Liver (tissue), 9 donors: ENCODE measurements around the gene HSFX1. TPM values are rescaled to one million over a fixed set of nuclear protein-coding genes. Genes with fewer than 3 reads are reported as not detected.
"Not testable (repeated sequence)": the region's sequence is repeated elsewhere in the genome, so short reads cannot be mapped to it uniquely, and the experiment has no call there.

Experiments used
- DNase-seq: peaks from one replicate; pipeline ENCODE4 v3.0.0-alpha.2; 2017; ENCODE audit warnings: low spot score
- H3K27ac ChIP-seq, 2 donors: one replicate each; pipeline ENCODE4 v1.7.0; 2013; ENCODE audit warnings: inconsistent platforms in 2 of 2, low read length in 2 of 2, control low read depth in 1 of 2, low read depth in 1 of 2, mild to moderate bottlenecking in 1 of 2
- H3K27me3 ChIP-seq, 4 donors: one replicate each; pipeline versions ENCODE4 v1.6.1 to v1.7.0; 2013; ENCODE audit warnings: low read length in 3 of 4, inconsistent platforms in 1 of 4, mild to moderate bottlenecking in 1 of 4, moderate library complexity in 1 of 4; ENCODE audit not compliant: control insufficient read depth in 4 of 4, insufficient read depth in 4 of 4
- H3K36me3 ChIP-seq, 4 donors: one replicate each; pipeline versions ENCODE4 v1.6.1 to v1.7.0; 2013; ENCODE audit warnings: low read length in 3 of 4, mild to moderate bottlenecking in 3 of 4, low read depth in 1 of 4, moderate library complexity in 1 of 4; ENCODE audit not compliant: control insufficient read depth in 4 of 4, insufficient read depth in 3 of 4
- H3K4me1 ChIP-seq, 4 donors: one replicate each; pipeline versions ENCODE4 v1.6.1 to v1.7.0; 2013; ENCODE audit warnings: low read length in 3 of 4, mild to moderate bottlenecking in 3 of 4, moderate library complexity in 1 of 4; ENCODE audit not compliant: control insufficient read depth in 4 of 4, insufficient read depth in 4 of 4
- H3K4me3 ChIP-seq, 3 donors: one replicate each; pipeline versions ENCODE4 v1.6.1 to v1.7.0; 2013; ENCODE audit warnings: low read length in 3 of 3, control low read depth in 1 of 3, low read depth in 1 of 3, mild to moderate bottlenecking in 1 of 3
- H3K9ac ChIP-seq, 2 donors: one replicate each; pipeline ENCODE4 v1.7.0; 2013; ENCODE audit warnings: low read length in 2 of 2, mild to moderate bottlenecking in 2 of 2, moderate library complexity in 2 of 2, control low read depth in 1 of 2, low read depth in 1 of 2
- H3K9me3 ChIP-seq, 4 donors: one replicate each; pipeline versions ENCODE4 v1.6.1 to v1.7.0; 2013; ENCODE audit warnings: low read length in 3 of 4; ENCODE audit not compliant: control insufficient read depth in 4 of 4
- ATF3 ChIP-seq: IDR thresholded peaks from 2 replicates; pipeline ENCODE4 v1.6.1; 2016; ENCODE audit warnings: antibody characterized with exemption
- CTCF ChIP-seq: fragments of 150-350 bp; IDR thresholded peaks from 2 replicates; pipeline ENCODE4 v1.5.1; 2017; ENCODE audit warnings: improper control_type of control experiment, low read depth, low read length; ENCODE audit not compliant: missing input control
- FOXA1 ChIP-seq: IDR thresholded peaks from 2 replicates; pipeline ENCODE4 v1.6.1; 2016; ENCODE audit warnings: antibody characterized with exemption
- FOXA2 ChIP-seq: IDR thresholded peaks from 2 replicates; pipeline ENCODE4 v1.6.1; 2016; ENCODE audit warnings: antibody characterized with exemption
- GABPA ChIP-seq, 2 donors: IDR thresholded peaks in 1 of 2; conservative IDR thresholded peaks in 1 of 2; 2 replicates each; pipeline ENCODE4 v1.6.1; 2016; ENCODE audit warnings: antibody characterized with exemption in 2 of 2, mild to moderate bottlenecking in 1 of 2, moderate library complexity in 1 of 2
- HNF4A ChIP-seq, 2 donors: conservative IDR thresholded peaks; 2 replicates each; pipeline ENCODE4 v1.6.1; 2016; ENCODE audit warnings: antibody characterized with exemption in 2 of 2, mild to moderate bottlenecking in 2 of 2
- HNF4G ChIP-seq: IDR thresholded peaks from 2 replicates; pipeline ENCODE4 v1.6.1; 2016; ENCODE audit warnings: antibody characterized with exemption
- JUND ChIP-seq, 2 donors: IDR thresholded peaks; 2 replicates each; pipeline ENCODE4 v1.6.1; 2016; ENCODE audit warnings: antibody characterized with exemption in 2 of 2
- NR2F2 ChIP-seq: IDR thresholded peaks from 2 replicates; pipeline ENCODE4 v1.6.1; 2016; ENCODE audit warnings: antibody characterized with exemption
- RXRA ChIP-seq, 2 donors: IDR thresholded peaks; 2 replicates each; pipeline ENCODE4 v1.6.1; 2017 to 2018; ENCODE audit warnings: antibody characterized with exemption in 2 of 2, mild to moderate bottlenecking in 1 of 2
- SP1 ChIP-seq: IDR thresholded peaks from 2 replicates; pipeline ENCODE4 v1.6.1; 2018; ENCODE audit warnings: antibody characterized with exemption, mild to moderate bottlenecking
- TAF1 ChIP-seq: conservative IDR thresholded peaks from 2 replicates; pipeline ENCODE4 v1.6.1; 2016; ENCODE audit warnings: antibody characterized with exemption, mild to moderate bottlenecking
- ZBTB33 ChIP-seq: IDR thresholded peaks from 2 replicates; pipeline ENCODE4 v1.6.1; 2016; ENCODE audit warnings: antibody characterized with exemption
- WGBS: extraction: QIAGEN DNeasy Blood & Tissue Kit; methylation state at CpG from one replicate; pipeline ENCODE4 v1.1.7; 2013; 5-methylcytosine and 5-hydroxymethylcytosine counted together
- polyA plus RNA-seq, 2 donors: library from polyadenylated mRNA; stranded (reverse) in 1 of 2; unstranded in 1 of 2; fragments of 200-250 nt in 1 of 2; fragments of >200 nt in 1 of 2; fragmentation: Nextera tagmentation in 1 of 2; extraction: Ambion mirVana in 1 of 2; gene quantifications; one replicate each; pipeline versions ENCODE4 v1.2.1 to v1.2.3, GENCODE V29; 2013 to 2015
- total RNA-seq, 2 donors: library from RNA; depleted of rRNA; stranded (reverse); fragments of >200 nt; gene quantifications; one replicate each; pipeline ENCODE4 v1.2.3, GENCODE V29; 2014
- donor health status: healthy.
- donor health status: healthy.
- donor health status: healthy.
- donor health status: healthy.
- donor health status: healthy.

HSFX1 gene
- total and polyA plus RNA-seq, 4 donors: 0.17 to 0.92 (median 0.23) TPM

GRCh38 chrX:149781727-149782126 is 7.9 kb downstream of the HSFX1 start, which contains the start of gene MAGEA9:
MAGEA9 (plus strand) TSS chrX:149781930; CDS start chrX:149786211, 4,281 bp downstream.
- not testable (repeated sequence) for H3K9ac ChIP-seq, H3K27me3 ChIP-seq, H3K27ac ChIP-seq, H3K4me1 ChIP-seq, DNase-seq, H3K36me3 ChIP-seq, H3K4me3 ChIP-seq, H3K9me3 ChIP-seq
- WGBS: no CpG with 5 or more reads among the region's 14 CpGs

DNA sequence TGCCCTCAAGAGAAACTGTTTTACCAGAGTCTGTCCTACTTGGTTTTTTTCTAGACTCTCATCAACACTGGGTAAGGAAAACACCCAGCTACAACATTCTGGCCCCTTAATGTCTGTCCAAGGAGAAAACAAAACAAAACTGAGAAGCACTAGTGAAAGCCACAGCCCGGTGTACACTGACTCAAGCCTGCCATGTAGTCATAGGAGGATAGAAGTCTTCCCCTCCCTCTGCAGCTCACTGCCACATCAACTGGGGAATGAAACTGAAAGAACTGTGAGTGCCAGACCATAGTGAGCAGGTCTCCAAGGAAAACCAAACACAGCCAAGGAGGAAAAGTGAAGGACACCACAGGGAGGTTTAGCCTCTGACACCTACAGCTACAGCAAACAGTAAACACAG is 21.7 kb downstream of the HSFX1 start:
- H3K36me3 ChIP-seq, H3K9ac ChIP-seq, H3K27me3 ChIP-seq, H3K9me3 ChIP-seq, H3K27ac ChIP-seq, H3K4me3 ChIP-seq, DNase-seq, H3K4me1 ChIP-seq: not testable (repeated sequence)
- whole genome bisulfite sequencing: no CpG with 5 or more reads among the region's 1 CpG

DNA sequence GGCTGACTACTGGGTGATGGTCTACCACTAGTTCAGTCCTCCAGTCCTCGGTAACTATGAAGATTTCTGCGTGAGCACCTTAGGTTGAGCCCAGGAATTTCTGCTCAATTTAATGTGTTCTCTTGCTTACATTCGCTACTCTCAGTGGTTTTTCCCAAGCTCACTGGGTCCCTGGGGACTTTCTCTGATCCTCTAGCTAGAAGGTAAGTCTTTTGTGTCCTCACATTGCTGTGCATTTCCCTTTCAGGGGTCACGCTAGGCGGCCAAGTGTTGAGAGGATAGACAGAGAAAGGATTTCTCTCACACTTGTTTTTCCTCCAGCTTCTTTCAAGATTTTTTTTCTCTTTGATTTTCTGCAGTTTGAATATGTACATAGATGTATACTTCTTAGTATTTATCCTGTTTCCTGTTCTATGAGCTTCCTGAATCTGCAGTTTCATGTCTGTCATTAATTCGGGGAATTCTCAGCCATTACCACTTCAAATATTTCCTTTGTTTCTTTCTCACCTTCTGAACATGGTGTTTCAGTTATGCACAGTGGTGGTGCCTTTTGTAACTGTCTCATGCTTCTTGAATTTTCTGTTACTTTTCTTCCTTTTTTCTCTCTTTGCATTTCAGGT is 25.3 kb downstream of the HSFX1 start:
- Histone ChIP-seq H3K4me1 (no peaks in the 10 kb centered on the region), H3K27me3 (no peaks in the 10 kb centered on the region), H3K4me3 (no peak overlapping the region), H3K36me3 (no peaks in the 10 kb centered on the region), H3K27ac (no peak overlapping the region), H3K9me3 (no peaks in the 10 kb centered on the region), H3K9ac (no peak overlapping the region)
- WGBS: 85% methylated on average over 6 of the region's 6 CpGs
- no peak for TF ChIP-seq NR2F2
- DNase-seq: no peak

DNA sequence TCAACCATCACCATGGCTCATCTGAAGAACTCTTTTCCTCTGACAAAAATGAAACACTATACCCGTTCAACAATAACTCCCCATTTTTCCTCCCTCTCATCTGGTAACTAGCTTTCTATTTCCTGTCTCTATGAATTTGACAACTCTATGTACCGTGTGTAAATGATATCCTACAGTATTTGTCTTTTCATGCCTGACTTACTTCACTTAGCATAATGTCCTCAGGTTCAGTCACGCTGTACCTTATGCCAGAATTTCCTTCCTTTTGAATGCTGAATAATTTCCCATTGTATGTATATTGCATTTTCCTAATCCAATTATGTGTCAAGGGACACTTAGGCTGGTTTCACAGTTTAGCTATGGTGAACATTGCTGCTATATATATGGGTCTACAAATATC is 26.1 kb downstream of the HSFX1 start:
- H3K27me3 ChIP-seq: no peaks in the 10 kb centered on the region
- TF ChIP-seq NR2F2: no peak
- no peak for TF ChIP-seq GABPA (IDR thresholded peaks at IDR 0.05 in 1 of 2, conservative IDR thresholded peaks at IDR 0.05 in 1 of 2)
- TF ChIP-seq ATF3: no peak
- no peak for TF ChIP-seq JUND (IDR thresholded peaks at IDR 0.05)
- TF ChIP-seq HNF4G: no peak
- no peak for TF ChIP-seq ZBTB33
- TF ChIP-seq HNF4A (conservative IDR thresholded peaks at IDR 0.05): no peak
- no peak for TF ChIP-seq FOXA1
- TF ChIP-seq SP1: no peak
- TF ChIP-seq FOXA2: no peak
- no peak for TF ChIP-seq RXRA (IDR thresholded peaks at IDR 0.05)
- no peak for TF ChIP-seq TAF1
- TF ChIP-seq CTCF: no peak
- H3K4me3 ChIP-seq: no peak overlapping the region
- H3K36me3 ChIP-seq: no peaks in the 10 kb centered on the region
- WGBS: 77% methylated on average over 3 of the region's 3 CpGs
- no peaks in the 10 kb centered on the region for H3K9me3 ChIP-seq
- DNase-seq: no peak
- H3K9ac ChIP-seq: no peak overlapping the region
- no peaks in the 10 kb centered on the region for H3K4me1 ChIP-seq
- H3K27ac ChIP-seq: no peak overlapping the region
